GM12873 (cell line): ENCODE results near the gene HECW1.

ENCODE experiments used
- CTCF ChIP-seq: IDR thresholded peaks from 2 replicates; pipeline ENCODE4 v1.5.1; 2012; ENCODE audit warnings: low read depth, mild to moderate bottlenecking, moderate library complexity, low read length, control low read depth; ENCODE audit not compliant: insufficient read depth; ENCODE audit errors: missing control alignments

The HECW1 gene

GRCh38 chr7:43220742-43221141 is 108.3 kb downstream of the HECW1 start:
- TF ChIP-seq CTCF: no peak

GRCh38 chr7:43229801-43230200 is 117.4 kb downstream of the HECW1 start:
- TF ChIP-seq CTCF: no peak

GRCh38 chr7:43232366-43232765 is 119.9 kb downstream of the HECW1 start:
- TF ChIP-seq CTCF: no peak

- TF ChIP-seq CTCF: no peak
Observed at GRCh38 chr7:43234073-43234472, 121.6 kb downstream of the HECW1 start.

- TF ChIP-seq CTCF: no peak
Observed at GRCh38 chr7:43234968-43235367, 122.5 kb downstream of the HECW1 start.

- TF ChIP-seq CTCF: no peak
Observed at GRCh38 chr7:43240565-43240964, 128.1 kb downstream of the HECW1 start.

GRCh38 chr7:43242628-43243255 is 130.3 kb downstream of the HECW1 start:
- TF ChIP-seq CTCF: no peak
